HG02884 (cell line): ENCODE results near the gene DUSP2.

ENCODE experiments used
- ATAC-seq: cut with Tn5 transposase; IDR thresholded peaks from one replicate; pipeline ENCODE4 v1.9.1; 2021; ENCODE audit warnings: mild to moderate bottlenecking, moderate library complexity; ENCODE audit not compliant: unreplicated experiment

DUSP2 gene

GRCh38 chr2:96145036-96145847, at the start of gene DUSP2:
DUSP2 (minus strand) TSS chr2:96145440; CDS start chr2:96145354, 86 bp downstream.
- ATAC-seq: peak; percentile 45

- ATAC-seq: no peak
Observed at GRCh38 chr2:96191937-96192670, 46.9 kb upstream of the DUSP2 start.

- ATAC-seq: no peak
Observed at GRCh38 chr2:96188821-96189526, 43.7 kb upstream of the DUSP2 start.

- ATAC-seq: no peak
Observed at GRCh38 chr2:96186562-96186961, 41.3 kb upstream of the DUSP2 start.

- no peak for ATAC-seq
Observed at GRCh38 chr2:96185516-96185915, 40.3 kb upstream of the DUSP2 start.

GRCh38 chr2:96184989-96185388, 39.7 kb upstream of the DUSP2 start:
- no peak for ATAC-seq

GRCh38 chr2:96184188-96184587, 38.9 kb upstream of the DUSP2 start:
- ATAC-seq: no peak

GRCh38 chr2:96181529-96181928, 36.3 kb upstream of the DUSP2 start:
- no peak for ATAC-seq

- ATAC-seq: no peak
Observed at GRCh38 chr2:96180521-96180920, 35.3 kb upstream of the DUSP2 start.

GRCh38 chr2:96180002-96180401, 34.8 kb upstream of the DUSP2 start:
- no peak for ATAC-seq

GRCh38 chr2:96176661-96177060, 31.4 kb upstream of the DUSP2 start:
- ATAC-seq: no peak

- no peak for ATAC-seq
Observed at GRCh38 chr2:96175951-96176350, 30.7 kb upstream of the DUSP2 start.

- no peak for ATAC-seq
Observed at GRCh38 chr2:96174251-96175144, 29.3 kb upstream of the DUSP2 start.

GRCh38 chr2:96171831-96172230, 26.6 kb upstream of the DUSP2 start:
- no peak for ATAC-seq

- ATAC-seq: no peak
Observed at GRCh38 chr2:96170626-96171025, 25.4 kb upstream of the DUSP2 start.

GRCh38 chr2:96169868-96170507, 24.7 kb upstream of the DUSP2 start:
- no peak for ATAC-seq

GRCh38 chr2:96167407-96168013, 22.3 kb upstream of the DUSP2 start:
- ATAC-seq: no peak

GRCh38 chr2:96164459-96165184, 19.4 kb upstream of the DUSP2 start:
- ATAC-seq: peak; percentile 68
